HG03045 (cell line): Measurements from ENCODE around the gene FHIT.

Experiments used
- ATAC-seq: cut with Tn5 transposase; IDR thresholded peaks from one replicate; pipeline ENCODE4 v1.9.1; 2021; ENCODE audit warnings: mild to moderate bottlenecking, moderate library complexity; ENCODE audit not compliant: unreplicated experiment

Gene FHIT

GRCh38 chr3:59930170-59930569 is 1321.1 kb downstream of the FHIT start:
- ATAC-seq: no peak

DNA sequence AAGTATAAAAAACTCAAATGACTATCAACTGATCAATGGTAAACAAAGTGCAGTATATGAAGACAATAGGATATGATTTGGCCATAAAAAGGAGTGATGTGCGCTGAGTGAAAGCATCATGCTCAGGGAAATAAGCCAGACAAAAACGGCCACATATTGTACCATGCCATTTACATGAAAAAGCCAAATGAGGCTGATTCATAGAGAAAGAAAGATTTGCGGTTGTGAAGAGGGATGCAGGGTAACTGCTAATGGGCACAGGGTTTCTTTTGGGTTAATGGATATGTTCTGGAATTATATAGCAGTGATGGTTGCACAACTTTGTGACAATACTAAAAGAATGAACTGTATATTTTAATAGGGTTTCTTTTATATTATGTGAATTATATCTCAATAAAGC is 1324.2 kb downstream of the FHIT start:
- no peak for ATAC-seq

DNA sequence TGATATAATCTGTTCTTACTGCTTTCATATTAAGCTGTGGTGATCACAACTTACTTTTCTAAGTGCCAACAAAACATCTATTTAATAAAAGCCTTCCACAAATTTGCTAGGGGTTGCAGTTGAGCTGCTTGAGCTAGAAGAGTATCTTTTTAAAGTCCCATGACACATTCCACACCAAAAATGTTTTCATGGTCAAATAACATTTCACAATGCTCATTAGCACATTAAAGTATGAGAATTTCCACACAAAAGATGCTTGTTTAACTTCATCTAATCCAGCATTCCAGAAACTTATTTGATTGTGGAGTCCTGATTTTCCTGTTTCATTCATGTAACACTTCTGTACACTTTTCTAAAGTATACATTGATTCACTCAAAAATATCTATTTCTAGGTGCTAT is 1325.3 kb downstream of the FHIT start:
- ATAC-seq: no peak

- no peak for ATAC-seq
Observed at GRCh38 chr3:59922192-59922591, 1329.1 kb downstream of the FHIT start.

GRCh38 chr3:59920822-59921221 is 1330.4 kb downstream of the FHIT start:
- ATAC-seq: no peak

GRCh38 chr3:59919586-59919985 is 1331.7 kb downstream of the FHIT start:
- no peak for ATAC-seq

DNA sequence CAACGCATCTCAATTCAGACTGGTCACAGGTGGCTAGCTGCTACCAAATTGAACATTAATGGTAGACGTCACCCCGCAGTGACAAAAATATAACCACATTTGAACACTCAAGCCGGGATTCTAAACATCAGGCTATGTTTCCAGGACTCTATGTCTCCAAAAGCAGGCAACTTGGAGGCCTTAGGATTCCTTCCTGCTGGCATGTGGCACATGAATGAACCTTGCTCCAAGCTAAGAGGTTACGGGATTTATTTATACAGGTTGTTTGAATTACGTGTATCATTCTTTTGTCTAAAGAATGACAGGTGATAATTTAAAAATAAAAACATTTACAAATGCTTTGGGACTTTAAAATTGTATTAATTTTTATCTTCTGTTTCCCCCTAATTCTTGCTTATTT is 1337.0 kb downstream of the FHIT start:
- ATAC-seq: no peak

DNA sequence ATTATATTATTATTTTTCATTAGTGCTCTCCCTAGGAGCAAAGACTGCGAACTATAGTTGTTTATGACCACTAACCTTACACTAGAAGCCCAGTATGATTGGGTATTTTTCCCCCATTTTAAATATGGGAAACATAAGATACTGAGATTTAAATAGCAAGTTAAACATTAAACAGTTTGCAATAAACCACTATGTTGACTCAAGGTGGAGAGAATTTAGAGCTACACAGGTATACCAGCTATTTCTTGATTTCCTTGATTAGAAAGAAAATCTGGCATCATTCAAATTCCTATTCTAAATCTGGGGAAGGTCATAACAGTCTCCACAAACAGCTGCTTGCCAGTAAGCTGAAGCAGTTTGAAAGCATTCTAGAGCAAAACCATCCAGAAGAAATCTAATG is 1337.6 kb downstream of the FHIT start:
- ATAC-seq: no peak

DNA sequence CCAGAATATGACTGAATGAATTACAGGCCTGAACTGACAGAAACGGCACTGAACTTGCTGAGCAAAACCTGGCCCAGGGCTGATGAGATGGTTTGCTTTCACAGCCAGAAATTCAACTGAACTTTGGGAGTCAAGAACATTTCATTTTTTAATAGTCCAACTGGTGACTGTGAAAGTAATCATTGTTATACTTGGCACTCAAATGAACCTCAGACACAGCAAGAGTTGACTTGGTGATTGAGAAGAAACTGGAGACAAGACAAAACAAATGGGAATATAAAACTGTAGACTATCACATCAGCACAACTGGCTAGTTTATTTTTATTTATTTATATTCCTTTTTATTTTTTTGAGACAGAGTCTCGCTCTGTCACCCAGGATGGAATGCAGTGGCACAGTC is 1342.6 kb downstream of the FHIT start:
- no peak for ATAC-seq

- no peak for ATAC-seq
Observed at GRCh38 chr3:59908280-59908679, 1343.0 kb downstream of the FHIT start.

- no peak for ATAC-seq
Observed at GRCh38 chr3:59904296-59904695, 1347.0 kb downstream of the FHIT start.

- ATAC-seq: no peak
Observed at GRCh38 chr3:59899061-59899460, 1352.2 kb downstream of the FHIT start.

GRCh38 chr3:59895972-59896371 is 1355.3 kb downstream of the FHIT start:
- ATAC-seq: no peak

GRCh38 chr3:59894425-59895121 is 1356.7 kb downstream of the FHIT start:
- ATAC-seq: no peak

DNA sequence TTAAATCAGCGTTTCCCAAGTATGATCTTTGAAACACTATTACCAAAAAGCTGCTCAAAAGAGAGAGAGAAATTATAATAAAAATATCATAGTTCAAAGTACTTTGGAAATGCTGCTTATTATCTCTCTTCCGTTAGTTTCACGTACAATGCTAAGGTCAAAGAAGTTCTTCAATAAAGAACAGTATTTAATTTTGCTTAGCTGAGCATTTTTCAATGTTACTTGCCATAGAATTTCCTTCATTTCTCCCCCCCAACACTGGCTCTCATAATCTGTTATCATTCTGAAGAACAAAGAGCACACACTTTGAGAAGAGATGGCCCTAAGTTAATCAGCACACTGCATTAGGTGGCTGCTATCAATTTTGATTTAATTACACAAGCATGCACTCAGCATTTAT is 1360.6 kb downstream of the FHIT start:
- ATAC-seq: no peak

DNA sequence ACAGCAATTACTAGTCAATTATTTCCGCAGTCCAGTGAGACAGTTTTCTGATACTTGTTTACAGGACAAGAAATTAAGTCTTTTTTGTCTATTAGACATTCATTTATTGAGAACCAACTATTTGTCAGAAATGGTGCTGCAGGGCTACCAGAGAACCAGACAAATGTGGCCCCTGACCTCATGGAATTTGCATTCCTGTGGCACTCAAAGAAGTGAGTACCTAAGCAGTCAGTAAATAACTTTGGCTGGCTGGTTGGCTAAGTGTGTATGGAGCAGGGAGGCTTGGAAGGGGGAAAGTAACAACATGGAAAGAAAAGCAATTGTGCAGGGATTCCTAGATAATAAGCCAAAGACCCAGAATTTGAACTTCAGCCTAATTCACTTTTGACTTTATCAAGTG is 1364.5 kb downstream of the FHIT start:
- ATAC-seq: no peak

GRCh38 chr3:59885899-59886400 is 1365.3 kb downstream of the FHIT start:
- ATAC-seq: no peak

GRCh38 chr3:59885101-59885500 is 1366.2 kb downstream of the FHIT start:
- ATAC-seq: no peak

DNA sequence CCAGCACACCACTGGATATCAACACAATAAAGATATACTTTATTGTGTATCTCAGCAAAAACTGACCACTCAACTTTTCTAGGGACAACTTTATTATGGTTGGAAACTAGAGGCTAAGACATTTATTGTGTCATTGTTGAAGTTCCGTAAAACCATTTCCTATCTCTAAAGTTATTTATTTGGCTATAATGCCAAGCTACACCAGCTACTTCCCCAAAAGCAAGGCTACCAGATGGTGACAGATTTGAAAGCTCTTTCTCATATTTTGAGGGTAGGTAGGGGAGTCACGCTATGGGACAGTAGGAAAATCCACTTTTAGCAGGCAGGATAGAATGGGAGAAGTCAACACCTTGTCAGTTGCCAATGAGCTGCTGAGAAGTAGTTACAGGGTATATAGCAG is 1366.8 kb downstream of the FHIT start:
- ATAC-seq: no peak

GRCh38 chr3:59882746-59883145 is 1368.5 kb downstream of the FHIT start:
- ATAC-seq: no peak

GRCh38 chr3:59880717-59881116 is 1370.5 kb downstream of the FHIT start:
- no peak for ATAC-seq

DNA sequence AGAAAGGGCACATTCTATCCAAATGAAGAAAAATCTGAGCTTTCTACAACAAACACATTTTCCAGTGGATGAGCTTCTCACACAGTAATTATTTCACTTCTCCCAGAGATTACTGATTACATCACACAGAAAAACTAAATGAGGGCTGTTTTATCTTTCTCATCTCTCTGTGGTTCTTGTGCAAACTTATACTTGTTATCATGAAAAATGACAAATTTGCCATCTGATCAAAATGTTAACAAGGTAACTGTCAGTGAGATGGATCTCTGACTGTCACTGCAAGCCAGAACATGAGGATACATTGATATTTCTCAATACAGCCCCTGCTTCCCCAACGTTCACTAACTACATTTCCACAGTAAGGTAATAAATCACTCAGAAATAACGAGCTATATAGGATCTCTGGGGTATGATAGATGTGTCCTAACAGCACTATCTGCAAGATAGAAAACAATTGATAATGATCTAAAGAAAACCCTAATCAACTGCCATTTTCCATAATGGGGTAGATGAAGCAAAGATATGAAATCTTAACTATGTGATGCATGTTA is 1372.1 kb downstream of the FHIT start:
- ATAC-seq: no peak

DNA sequence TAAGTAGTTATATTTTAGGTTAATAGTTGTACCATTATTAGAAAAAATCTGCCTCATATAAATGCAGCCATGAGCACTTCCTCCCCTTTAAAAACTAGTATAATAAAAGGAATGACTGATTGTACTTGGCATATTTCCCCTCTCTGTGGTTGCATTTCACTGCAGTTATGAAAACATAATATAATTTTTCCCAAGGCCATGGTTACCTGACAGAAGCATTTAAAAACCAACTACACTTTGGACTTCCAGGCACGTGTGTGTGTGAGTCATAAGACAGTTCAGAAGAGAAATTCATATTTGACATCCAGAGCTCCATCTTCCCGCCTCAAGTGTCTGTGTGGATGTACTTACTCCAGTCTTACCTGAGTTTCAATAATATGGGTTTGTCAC is 1373.2 kb downstream of the FHIT start:
- ATAC-seq: no peak
